ENCODE measurements around the gene ASRGL1. TPM values are rescaled to one million over a fixed set of nuclear protein-coding genes. Genes with fewer than 3 reads are reported as not detected.

Gene ASRGL1
- total RNA-seq, 5 donors from 2014 or later (not counting 1 experiment from before 2014, with no cell fraction given) = 0.88 to 2.6 (median 1.9) TPM

DNA sequence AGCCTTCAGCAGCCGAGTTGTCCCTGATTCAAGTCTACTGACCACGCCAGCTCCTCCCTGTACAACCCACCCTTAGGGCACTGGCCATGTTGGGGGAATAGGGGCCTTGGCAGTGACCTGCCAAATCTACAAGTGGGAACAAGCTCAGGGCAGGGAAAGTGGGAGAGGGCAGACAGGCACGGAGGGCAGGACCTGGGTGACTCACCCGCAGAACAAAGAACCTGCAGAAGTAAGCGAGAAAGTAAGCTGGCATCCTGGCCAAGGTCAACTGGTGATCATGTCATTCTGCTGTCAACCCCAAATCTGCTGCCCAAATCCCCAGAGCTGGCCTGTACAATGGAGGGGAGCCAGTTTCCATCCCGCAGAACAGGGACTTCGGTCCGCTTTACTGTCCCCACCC, 73.7 kb downstream of the ASRGL1 start:
- Mint-ChIP-seq H3K27ac (no peak overlapping the region), H3K27me3 (no peaks in the 10 kb centered on the region), H3K4me1 (no peaks in the 10 kb centered on the region), H3K9me3 (no peaks in the 10 kb centered on the region), H3K36me3 (no peaks in the 10 kb centered on the region), H3K4me3 (no peak overlapping the region)
- CTCF ChIA-PET = interaction anchor here in 1 of 2 donors (0.6 kb wide), 1 partner anchor 18 kb away, joined by 3 read pairs; no protein-coding TSS in a partner anchor
- DNase-seq (no peak), ATAC-seq (replicated peaks in 1 of 4) (no peak)
- POLR2A ChIA-PET = no interaction called here
- no peaks in the 10 kb centered on the region for H3K36me3 ChIP-seq (ENCODE audit: control insufficient read depth in 2 of 2, extremely low read depth in 1 of 2, insufficient read depth in 1 of 2, low read length in 1 of 2)
- H3K4me3 ChIP-seq (ENCODE audit: control insufficient read depth in 1 of 2, extremely low read depth in 1 of 2, low read length in 1 of 2) = no peak overlapping the region
- H3K27ac ChIP-seq (ENCODE audit: low read length) = no peak overlapping the region
- H3K9me3 ChIP-seq = no peaks in the 10 kb centered on the region
- H3K27me3 ChIP-seq (replicated peaks in 1 of 2; ENCODE audit: control insufficient read depth in 2 of 2, extremely low read depth in 1 of 2, insufficient read depth in 2 of 2, low read length in 1 of 2) = peaks cover 0 to 10% of the 10 kb centered on the region in 2 experiments
- 88% methylated on average over 5 of the region's 8 CpGs for WGBS (ENCODE audit: insufficient coverage)
- H3K4me1 ChIP-seq (ENCODE audit: control insufficient read depth in 1 of 2, extremely low read depth in 1 of 2, insufficient read depth in 2 of 2, low read length in 2 of 2) = no peaks in the 10 kb centered on the region

GRCh38 chr11:62411524-62411923, 74.3 kb downstream of the ASRGL1 start:
- POLR2A ChIA-PET = no interaction called here

DNA sequence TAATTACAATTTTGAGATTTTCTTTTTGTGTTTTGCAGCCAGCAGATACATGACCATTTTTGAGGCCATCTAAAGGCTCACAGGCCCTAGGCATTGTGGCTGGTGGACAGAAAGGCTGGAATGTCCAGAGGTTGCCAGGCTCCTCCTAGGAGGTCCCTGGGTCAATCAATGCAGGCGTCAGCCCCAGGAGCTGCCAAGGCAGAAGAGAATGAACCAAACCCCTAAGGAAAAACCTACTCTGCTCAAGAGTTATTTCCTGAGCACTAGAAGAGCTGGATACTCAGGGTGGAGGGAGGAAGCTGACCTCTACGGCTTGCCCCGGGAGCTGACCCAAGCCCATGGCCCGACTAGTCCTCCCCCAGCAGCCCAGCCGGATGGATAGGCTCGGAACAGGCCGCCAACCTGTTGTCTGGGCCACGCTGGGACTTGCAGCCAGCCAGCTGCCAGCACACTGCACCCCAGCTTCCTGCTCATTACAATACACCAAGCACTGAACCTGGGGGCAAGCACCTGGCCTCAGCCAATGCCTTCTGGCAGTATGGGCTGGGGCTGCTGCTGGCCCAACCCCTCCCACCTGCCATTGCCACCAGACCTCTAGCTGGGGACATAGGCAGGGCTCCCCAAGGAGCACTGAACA, 75.9 kb downstream of the ASRGL1 start:
- H3K27ac Mint-ChIP-seq = no peak overlapping the region
- H3K27me3 Mint-ChIP-seq = no peaks in the 10 kb centered on the region
- ChIA-PET POLR2A (no interaction called here), CTCF (no interaction called here)
- no peak overlapping the region for H3K4me3 ChIP-seq (ENCODE audit: control insufficient read depth in 1 of 2, extremely low read depth in 1 of 2, low read length in 1 of 2)
- no peaks in the 10 kb centered on the region for H3K9me3 ChIP-seq
- H3K4me1 ChIP-seq (ENCODE audit: control insufficient read depth in 1 of 2, extremely low read depth in 1 of 2, insufficient read depth in 2 of 2, low read length in 2 of 2) = no peaks in the 10 kb centered on the region
- no peaks in the 10 kb centered on the region for H3K4me1 Mint-ChIP-seq
- DNase-seq (no peak), ATAC-seq (replicated peaks in 1 of 4) (no peak)
- peaks cover 0 to 10% of the 10 kb centered on the region in 2 experiments for H3K27me3 ChIP-seq (replicated peaks in 1 of 2; ENCODE audit: control insufficient read depth in 2 of 2, extremely low read depth in 1 of 2, insufficient read depth in 2 of 2, low read length in 1 of 2)
- WGBS (ENCODE audit: insufficient coverage) = 81% methylated on average over 5 of the region's 8 CpGs
- H3K9me3 Mint-ChIP-seq = no peaks in the 10 kb centered on the region
- H3K36me3 Mint-ChIP-seq = no peaks in the 10 kb centered on the region
- H3K36me3 ChIP-seq (ENCODE audit: control insufficient read depth in 2 of 2, extremely low read depth in 1 of 2, insufficient read depth in 1 of 2, low read length in 1 of 2) = no peaks in the 10 kb centered on the region
- H3K4me3 Mint-ChIP-seq = no peak overlapping the region
- no peak overlapping the region for H3K27ac ChIP-seq (ENCODE audit: low read length)

More at GRCh38 chr11:62411524-62411923, 74.3 kb downstream of the ASRGL1 start:
- H3K27me3 Mint-ChIP-seq = no peaks in the 10 kb centered on the region
- 78% methylated on average over 3 of the region's 5 CpGs for WGBS (ENCODE audit: insufficient coverage)
- no peaks in the 10 kb centered on the region for H3K36me3 Mint-ChIP-seq
- no peaks in the 10 kb centered on the region for H3K4me1 ChIP-seq (ENCODE audit: control insufficient read depth in 1 of 2, extremely low read depth in 1 of 2, insufficient read depth in 2 of 2, low read length in 2 of 2)
- H3K9me3 Mint-ChIP-seq = no peaks in the 10 kb centered on the region
- H3K9me3 ChIP-seq = no peaks in the 10 kb centered on the region
- ATAC-seq (replicated peaks in 1 of 4) (no peak), DNase-seq (no peak)
- no peak overlapping the region for H3K27ac Mint-ChIP-seq
- no peak overlapping the region for H3K4me3 ChIP-seq (ENCODE audit: control insufficient read depth in 1 of 2, extremely low read depth in 1 of 2, low read length in 1 of 2)
- no peak overlapping the region for H3K27ac ChIP-seq (ENCODE audit: low read length)
- H3K4me1 Mint-ChIP-seq = no peaks in the 10 kb centered on the region
- peaks cover 0 to 10% of the 10 kb centered on the region in 2 experiments for H3K27me3 ChIP-seq (replicated peaks in 1 of 2; ENCODE audit: control insufficient read depth in 2 of 2, extremely low read depth in 1 of 2, insufficient read depth in 2 of 2, low read length in 1 of 2)
- no peak overlapping the region for H3K4me3 Mint-ChIP-seq
- CTCF ChIA-PET = interaction anchor here in 1 of 2 donors (0.6 to 0.7 kb wide), 2 partner anchors 17 to 103 kb away, joined by 3 read pairs; no protein-coding TSS in a partner anchor
- no peaks in the 10 kb centered on the region for H3K36me3 ChIP-seq (ENCODE audit: control insufficient read depth in 2 of 2, extremely low read depth in 1 of 2, insufficient read depth in 1 of 2, low read length in 1 of 2)

DNA sequence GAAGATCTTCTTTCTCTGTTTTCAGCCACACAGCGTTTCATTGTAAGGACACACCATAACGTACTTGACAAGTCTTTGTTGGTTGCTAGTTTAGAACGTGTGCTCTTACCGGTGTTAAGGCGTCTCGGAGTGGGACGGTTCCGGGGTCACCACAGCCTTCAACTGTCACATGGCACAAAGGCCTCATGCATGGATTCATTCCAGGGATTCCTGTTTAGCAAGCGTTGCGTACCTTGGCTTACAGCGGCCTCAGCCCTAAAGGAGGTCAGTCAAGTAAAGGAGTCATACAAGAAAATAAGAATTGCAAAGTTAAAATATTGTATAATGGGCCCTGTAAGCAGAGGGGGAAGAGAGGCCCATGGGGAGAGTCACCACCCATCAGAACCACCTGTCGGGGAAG, 79.3 kb downstream of the ASRGL1 start:
- H3K36me3 Mint-ChIP-seq = no peaks in the 10 kb centered on the region
- no peaks in the 10 kb centered on the region for H3K9me3 ChIP-seq
- no peaks in the 10 kb centered on the region for H3K9me3 Mint-ChIP-seq
- 97% methylated on average over 10 of the region's 12 CpGs for WGBS (ENCODE audit: insufficient coverage)
- ChIA-PET CTCF (interaction anchor here in 1 of 2 donors (0.8 kb wide), 1 partner anchor 165 kb away, joined by 3 read pairs; no protein-coding TSS in a partner anchor), POLR2A (no interaction called here)
- DNase-seq = no peak
- no peaks in the 10 kb centered on the region for H3K4me1 Mint-ChIP-seq
- peaks cover 0 to 5% of the 10 kb centered on the region in 2 experiments for H3K27me3 ChIP-seq (replicated peaks in 1 of 2; ENCODE audit: control insufficient read depth in 2 of 2, extremely low read depth in 1 of 2, insufficient read depth in 2 of 2, low read length in 1 of 2)
- no peak overlapping the region for H3K27ac ChIP-seq (ENCODE audit: low read length)
- H3K4me3 Mint-ChIP-seq = no peak overlapping the region
- H3K36me3 ChIP-seq (ENCODE audit: control insufficient read depth in 2 of 2, extremely low read depth in 1 of 2, insufficient read depth in 1 of 2, low read length in 1 of 2) = no peaks in the 10 kb centered on the region
- no peaks in the 10 kb centered on the region for H3K27me3 Mint-ChIP-seq
- no peak for ATAC-seq (replicated peaks in 1 of 4)
- H3K4me3 ChIP-seq (ENCODE audit: control insufficient read depth in 1 of 2, extremely low read depth in 1 of 2, low read length in 1 of 2) = no peak overlapping the region
- H3K4me1 ChIP-seq (ENCODE audit: control insufficient read depth in 1 of 2, extremely low read depth in 1 of 2, insufficient read depth in 2 of 2, low read length in 2 of 2) = no peaks in the 10 kb centered on the region
- no peak overlapping the region for H3K27ac Mint-ChIP-seq

- 83% methylated on average over 4 of the region's 5 CpGs for WGBS (ENCODE audit: insufficient coverage)
- Histone ChIP-seq H3K4me3 (ENCODE audit: control insufficient read depth in 1 of 2, extremely low read depth in 1 of 2, low read length in 1 of 2) (no peak overlapping the region), H3K4me1 (ENCODE audit: control insufficient read depth in 1 of 2, extremely low read depth in 1 of 2, insufficient read depth in 2 of 2, low read length in 2 of 2) (no peaks in the 10 kb centered on the region), H3K9me3 (no peaks in the 10 kb centered on the region), H3K27ac (ENCODE audit: low read length) (no peak overlapping the region), H3K27me3 (replicated peaks in 1 of 2; ENCODE audit: control insufficient read depth in 2 of 2, extremely low read depth in 1 of 2, insufficient read depth in 2 of 2, low read length in 1 of 2) (peaks cover 0 to 3% of the 10 kb centered on the region in 2 experiments), H3K36me3 (ENCODE audit: control insufficient read depth in 2 of 2, extremely low read depth in 1 of 2, insufficient read depth in 1 of 2, low read length in 1 of 2) (no peaks in the 10 kb centered on the region)
- H3K4me1 Mint-ChIP-seq = no peaks in the 10 kb centered on the region
- H3K4me3 Mint-ChIP-seq = no peak overlapping the region
- CTCF ChIA-PET = no interaction called here
- POLR2A ChIA-PET = no interaction called here
- ATAC-seq (replicated peaks in 1 of 4) (no peak), DNase-seq (no peak)
- no peaks in the 10 kb centered on the region for H3K36me3 Mint-ChIP-seq
- no peaks in the 10 kb centered on the region for H3K9me3 Mint-ChIP-seq
- H3K27me3 Mint-ChIP-seq = no peaks in the 10 kb centered on the region
- no peak overlapping the region for H3K27ac Mint-ChIP-seq
These were observed 80.9 kb downstream of the ASRGL1 start for GRCh38 chr11:62418136-62418535.

DNA sequence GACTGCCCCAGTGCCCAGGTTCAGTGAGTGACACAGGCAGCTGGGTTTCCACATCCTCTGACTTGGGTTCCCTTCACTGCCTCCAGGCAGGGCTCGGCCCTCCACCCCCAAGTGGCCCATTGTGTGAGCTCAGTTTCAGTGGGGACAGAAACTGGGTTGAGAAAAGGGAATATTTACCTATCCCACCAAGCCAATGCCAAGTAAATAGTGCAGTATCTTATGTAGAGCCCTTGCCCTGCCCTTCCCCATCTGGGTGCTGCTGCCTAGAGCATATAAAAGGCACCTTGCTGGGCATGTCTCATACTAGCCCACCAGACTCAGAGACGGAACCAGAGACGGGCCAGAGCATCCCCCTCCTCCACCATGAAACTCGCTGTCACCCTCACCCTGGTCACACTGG, 81.5 kb downstream of the ASRGL1 start, which contains the start of gene SCGB1A1:
TSS of gene SCGB1A1 (plus strand) at position 301 of the 400 bp plus-strand sequence. CDS start at position 364, 63 bp downstream.
- POLR2A ChIA-PET = no interaction called here

More for the DNA sequence above, 81.5 kb downstream of the ASRGL1 start, which contains the start of gene SCGB1A1:
- Histone ChIP-seq H3K36me3 (ENCODE audit: control insufficient read depth in 2 of 2, extremely low read depth in 1 of 2, insufficient read depth in 1 of 2, low read length in 1 of 2) (no peaks in the 10 kb centered on the region), H3K4me3 (ENCODE audit: control insufficient read depth in 1 of 2, extremely low read depth in 1 of 2, low read length in 1 of 2) (no peak within 1 kb of the TSS), H3K27ac (ENCODE audit: low read length) (no peak within 1 kb of the TSS), H3K9me3 (no peaks in the 10 kb centered on the region), H3K4me1 (ENCODE audit: control insufficient read depth in 1 of 2, extremely low read depth in 1 of 2, insufficient read depth in 2 of 2, low read length in 2 of 2) (no peaks in the 10 kb centered on the region), H3K27me3 (replicated peaks in 1 of 2; ENCODE audit: control insufficient read depth in 2 of 2, extremely low read depth in 1 of 2, insufficient read depth in 2 of 2, low read length in 1 of 2) (peaks cover 0 to 3% of the 10 kb centered on the region in 2 experiments)
- ATAC-seq (replicated peaks in 1 of 4) (no peak), DNase-seq (no peak)
- no peak within 1 kb of the TSS for H3K27ac Mint-ChIP-seq
- CTCF ChIA-PET = no interaction called here
- no peaks in the 10 kb centered on the region for H3K9me3 Mint-ChIP-seq
- no peaks in the 10 kb centered on the region for H3K27me3 Mint-ChIP-seq
- H3K4me1 Mint-ChIP-seq = no peaks in the 10 kb centered on the region
- H3K4me3 Mint-ChIP-seq = no peak within 1 kb of the TSS
- 68% methylated on average over 4 of the region's 4 CpGs for WGBS (ENCODE audit: insufficient coverage)
- no peaks in the 10 kb centered on the region for H3K36me3 Mint-ChIP-seq

Data from T-cell (primary cell).